WTC11 (cell line): ENCODE measurements around the gene DCAF11. TPM values are rescaled to one million over a fixed set of nuclear protein-coding genes. Genes with fewer than 3 reads are reported as not detected.

Source experiments
- ATAC-seq: fragments of 200-7000 bp; cut with Tn5 transposase; 2 replicates; pipeline ENCODE4 v1.10.0; 2021; ENCODE audit warnings: mild to moderate bottlenecking, moderate library complexity
- CTCF ChIA-PET: fragments of 300-600 bp; sonication (Branson Sonifier 250); formaldehyde crosslinking; loops from one replicate; lab custom pipeline; 2021; ENCODE audit warnings: antibody characterized with exemption; lab: Charles Lee
- POLR2A ChIA-PET: fragments of 350-600 bp; sonication (Branson Sonifier 250); formaldehyde crosslinking; loops from one replicate; lab custom pipeline; 2021; ENCODE audit warnings: antibody characterized with exemption; lab: Charles Lee
- DNase-seq: peaks from one replicate; pipeline ENCODE4 v3.0.0; 2021; ENCODE audit warnings: low spot score
- H3K27ac Mint-ChIP-seq: 2 replicates; pipeline ENCODE4 v1.8.0; 2021; ENCODE audit warnings: mixed read lengths
- H3K27me3 Mint-ChIP-seq: 2 replicates; pipeline ENCODE4 v1.8.0; 2021; ENCODE audit warnings: low read depth, mild to moderate bottlenecking, moderate library complexity, mixed read lengths
- H3K36me3 Mint-ChIP-seq: 2 replicates; pipeline ENCODE4 v1.8.0; 2021; ENCODE audit warnings: mixed read lengths
- H3K4me1 Mint-ChIP-seq: 2 replicates; pipeline ENCODE4 v1.8.0; 2022; ENCODE audit warnings: mixed read lengths
- H3K4me3 Mint-ChIP-seq: 2 replicates; pipeline ENCODE4 v1.8.0; 2021; ENCODE audit warnings: mild to moderate bottlenecking, moderate library complexity, mixed read lengths
- H3K9me3 Mint-ChIP-seq: 2 replicates; pipeline ENCODE4 v1.8.0; 2021; ENCODE audit warnings: mixed read lengths
- ATF1 ChIP-seq: sonication (generic); formaldehyde crosslinking; IDR thresholded peaks from 2 replicates; pipeline ENCODE4 v1.8.1; 2023; ENCODE audit warnings: mild to moderate bottlenecking, moderate library complexity, missing genetic modification reagents
- CREM ChIP-seq: sonication (generic); formaldehyde crosslinking; IDR thresholded peaks from 2 replicates; pipeline ENCODE4 v1.8.1; 2022; ENCODE audit warnings: mild to moderate bottlenecking, missing genetic modification reagents, moderate library complexity
- JUN ChIP-seq: sonication (generic); formaldehyde crosslinking; IDR thresholded peaks from 2 replicates; pipeline ENCODE4 v1.8.0; 2023; ENCODE audit warnings: mild to moderate bottlenecking, missing genetic modification reagents
- KAT7 ChIP-seq: sonication (generic); formaldehyde crosslinking; IDR thresholded peaks from 2 replicates; pipeline ENCODE4 v1.8.1; 2023; ENCODE audit warnings: missing genetic modification reagents, mild to moderate bottlenecking, borderline replicate concordance
- MXD4 ChIP-seq: fragments of 250-450 bp; sonication (Bioruptor Pico); IDR thresholded peaks from 2 replicates; pipeline ENCODE4 v1.8.0; 2021; ENCODE audit warnings: mild to moderate bottlenecking, moderate library complexity, borderline replicate concordance
- NR1H2 ChIP-seq: sonication (generic); formaldehyde crosslinking; IDR thresholded peaks from 2 replicates; pipeline ENCODE4 v1.9.0; 2021; ENCODE audit warnings: mild to moderate bottlenecking, moderate library complexity, missing genetic modification reagents
- TEAD4 ChIP-seq: sonication (generic); formaldehyde crosslinking; IDR thresholded peaks from 2 replicates; pipeline ENCODE4 v1.8.0; 2022; ENCODE audit warnings: mild to moderate bottlenecking, missing genetic modification reagents
- ZNF416 ChIP-seq: fragments of 250-450 bp; sonication (Bioruptor Pico); IDR thresholded peaks from 2 replicates; pipeline ENCODE4 v1.9.0; 2021; ENCODE audit warnings: mild to moderate bottlenecking, inconsistent platforms
- ZNF671 ChIP-seq: fragments of 250-450 bp; sonication (Bioruptor Pico); IDR thresholded peaks from 2 replicates; pipeline ENCODE4 v1.8.0; 2021; ENCODE audit warnings: mild to moderate bottlenecking
- total RNA-seq: library from RNA; stranded (reverse); gene quantifications from 3 replicates; pipeline ENCODE4 v1.2.3, GENCODE V29; 2021
- TF ChIP-seq, protein P1 (sequence below): fragments of 250-450 bp; sonication (Bioruptor Pico); IDR thresholded peaks from 2 replicates; pipeline ENCODE4 v1.9.0; 2021; ENCODE audit warnings: moderate library complexity, mild to moderate bottlenecking, inconsistent platforms, borderline replicate concordance
- TF ChIP-seq, protein P2 (sequence below): sonication (generic); formaldehyde crosslinking; IDR thresholded peaks from 2 replicates; pipeline ENCODE4 v1.8.0; 2023; ENCODE audit warnings: missing genetic modification reagents, mild to moderate bottlenecking, borderline replicate concordance
- TF ChIP-seq, protein P3 (sequence below): sonication (generic); formaldehyde crosslinking; IDR thresholded peaks from 2 replicates; pipeline ENCODE4 v1.8.0; 2023; ENCODE audit warnings: mild to moderate bottlenecking, missing genetic modification reagents
- TF ChIP-seq, protein P4 (sequence below): sonication (generic); formaldehyde crosslinking; IDR thresholded peaks from 2 replicates; pipeline ENCODE4 v1.8.1; 2023; ENCODE audit warnings: mild to moderate bottlenecking, missing genetic modification reagents, moderate library complexity

Gene DCAF11
- total RNA-seq, 1 experiment from 2014 or later: 73.6 TPM

DNA sequence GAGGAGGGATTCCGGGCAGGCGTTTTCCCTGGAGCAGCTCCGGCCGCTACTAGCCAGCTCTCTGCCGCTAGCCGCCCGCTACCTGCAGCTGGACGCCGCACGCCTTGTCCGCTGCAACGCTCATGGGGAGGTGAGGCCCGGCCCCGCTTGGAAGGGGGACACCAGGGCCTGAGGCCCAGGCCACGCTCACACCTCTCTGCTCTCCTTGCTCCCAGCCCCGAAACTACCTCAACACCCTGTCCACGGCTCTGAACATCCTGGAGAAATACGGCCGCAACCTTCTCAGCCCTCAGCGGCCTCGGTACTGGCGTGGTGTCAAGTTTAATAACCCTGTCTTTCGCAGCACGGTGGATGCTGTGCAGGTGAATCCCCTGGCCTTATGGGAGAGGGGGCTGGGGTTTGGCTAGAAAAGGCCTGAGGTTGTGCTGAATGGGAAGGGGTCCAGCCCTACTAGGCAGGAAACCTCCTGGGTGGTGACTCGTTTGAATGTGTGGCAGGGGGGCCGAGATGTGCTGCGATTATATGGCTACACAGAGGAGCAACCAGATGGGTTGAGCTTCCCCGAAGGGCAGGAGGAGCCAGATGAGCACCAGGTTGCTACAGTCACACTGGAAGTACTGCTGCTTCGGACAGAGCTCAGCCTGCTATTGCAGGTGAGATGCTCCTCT is 33.3 kb downstream of the DCAF11 start:
- ChIA-PET CTCF (interaction anchor here (0.9 to 4.1 kb wide), 8 partner anchors 12 to 152 kb away, joined by 3 to 55 read pairs (median 10); partner anchors contain the start of genes DCAF11, DHRS1, IPO4 and IRF9), POLR2A (interaction anchor here (0.6 to 3.3 kb wide), 8 partner anchors 10 to 115 kb away, joined by 3 to 24 read pairs (median 8); partner anchors contain the start of genes CHMP4A, DCAF11, IRF9 and NRL)
- no peak for ATAC-seq
- no peak overlapping the region; the same call in 1 of the 2 replicates for H3K27ac Mint-ChIP-seq
- peak overlapping the region; percentile 99 for H3K4me3 Mint-ChIP-seq
- 0 out of 2 replicates have a peak, but pooled peaks have one; percentile 6 for TF ChIP-seq JUN
- TF ChIP-seq CREM (CRISPR knock-in tag): no peak
- TF ChIP-seq, protein P1, sequence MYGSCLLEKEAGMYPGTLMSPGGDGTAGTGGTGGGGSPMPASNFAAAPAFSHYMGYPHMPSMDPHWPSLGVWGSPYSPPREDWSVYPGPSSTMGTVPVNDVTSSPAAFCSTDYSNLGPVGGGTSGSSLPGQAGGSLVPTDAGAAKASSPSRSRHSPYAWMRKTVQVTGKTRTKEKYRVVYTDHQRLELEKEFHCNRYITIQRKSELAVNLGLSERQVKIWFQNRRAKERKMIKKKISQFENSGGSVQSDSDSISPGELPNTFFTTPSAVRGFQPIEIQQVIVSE (CRISPR knock-in tag): no peak
- TF ChIP-seq, protein P2, sequence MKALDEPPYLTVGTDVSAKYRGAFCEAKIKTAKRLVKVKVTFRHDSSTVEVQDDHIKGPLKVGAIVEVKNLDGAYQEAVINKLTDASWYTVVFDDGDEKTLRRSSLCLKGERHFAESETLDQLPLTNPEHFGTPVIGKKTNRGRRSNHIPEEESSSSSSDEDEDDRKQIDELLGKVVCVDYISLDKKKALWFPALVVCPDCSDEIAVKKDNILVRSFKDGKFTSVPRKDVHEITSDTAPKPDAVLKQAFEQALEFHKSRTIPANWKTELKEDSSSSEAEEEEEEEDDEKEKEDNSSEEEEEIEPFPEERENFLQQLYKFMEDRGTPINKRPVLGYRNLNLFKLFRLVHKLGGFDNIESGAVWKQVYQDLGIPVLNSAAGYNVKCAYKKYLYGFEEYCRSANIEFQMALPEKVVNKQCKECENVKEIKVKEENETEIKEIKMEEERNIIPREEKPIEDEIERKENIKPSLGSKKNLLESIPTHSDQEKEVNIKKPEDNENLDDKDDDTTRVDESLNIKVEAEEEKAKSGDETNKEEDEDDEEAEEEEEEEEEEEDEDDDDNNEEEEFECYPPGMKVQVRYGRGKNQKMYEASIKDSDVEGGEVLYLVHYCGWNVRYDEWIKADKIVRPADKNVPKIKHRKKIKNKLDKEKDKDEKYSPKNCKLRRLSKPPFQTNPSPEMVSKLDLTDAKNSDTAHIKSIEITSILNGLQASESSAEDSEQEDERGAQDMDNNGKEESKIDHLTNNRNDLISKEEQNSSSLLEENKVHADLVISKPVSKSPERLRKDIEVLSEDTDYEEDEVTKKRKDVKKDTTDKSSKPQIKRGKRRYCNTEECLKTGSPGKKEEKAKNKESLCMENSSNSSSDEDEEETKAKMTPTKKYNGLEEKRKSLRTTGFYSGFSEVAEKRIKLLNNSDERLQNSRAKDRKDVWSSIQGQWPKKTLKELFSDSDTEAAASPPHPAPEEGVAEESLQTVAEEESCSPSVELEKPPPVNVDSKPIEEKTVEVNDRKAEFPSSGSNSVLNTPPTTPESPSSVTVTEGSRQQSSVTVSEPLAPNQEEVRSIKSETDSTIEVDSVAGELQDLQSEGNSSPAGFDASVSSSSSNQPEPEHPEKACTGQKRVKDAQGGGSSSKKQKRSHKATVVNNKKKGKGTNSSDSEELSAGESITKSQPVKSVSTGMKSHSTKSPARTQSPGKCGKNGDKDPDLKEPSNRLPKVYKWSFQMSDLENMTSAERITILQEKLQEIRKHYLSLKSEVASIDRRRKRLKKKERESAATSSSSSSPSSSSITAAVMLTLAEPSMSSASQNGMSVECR: 0 out of 2 replicates have a peak, but pooled peaks have one; percentile 14
- no peaks in the 10 kb centered on the region for H3K27me3 Mint-ChIP-seq
- peaks cover 21% of the 10 kb centered on the region for H3K4me1 Mint-ChIP-seq
- DNase-seq: peak; percentile 28
- H3K9me3 Mint-ChIP-seq: no peaks in the 10 kb centered on the region
- peaks cover 48% of the 10 kb centered on the region for H3K36me3 Mint-ChIP-seq

DNA sequence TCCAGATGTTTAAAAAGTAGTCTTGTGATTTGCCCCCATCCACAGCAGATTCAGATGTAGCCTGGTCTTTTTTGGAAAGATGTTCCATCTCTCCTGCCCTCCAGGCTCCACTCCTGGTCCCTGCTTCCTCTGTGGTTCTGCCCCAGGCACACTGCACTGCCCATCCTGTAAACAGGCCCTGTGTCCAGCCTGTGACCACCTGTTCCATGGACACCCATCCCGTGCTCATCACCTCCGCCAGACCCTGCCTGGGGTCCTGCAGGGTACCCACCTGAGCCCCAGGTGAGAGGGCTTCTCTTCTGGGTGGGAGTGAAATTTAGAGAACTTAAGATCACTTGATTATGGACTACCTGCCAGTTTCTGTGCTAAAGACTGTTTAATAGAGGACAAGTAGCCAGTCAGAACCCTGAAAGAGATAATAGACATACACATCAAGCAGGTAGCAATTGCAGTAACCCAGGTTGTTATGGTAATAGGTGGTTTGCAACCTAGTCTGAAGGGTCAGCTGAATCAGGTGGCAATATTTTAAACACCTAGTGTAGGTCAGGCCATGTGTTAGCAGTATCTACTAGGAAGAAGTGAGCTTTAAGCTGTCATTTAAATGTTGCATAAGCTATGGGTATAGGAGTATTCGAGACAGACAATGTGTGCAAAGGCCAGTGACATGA is 34.9 kb downstream of the DCAF11 start:
- no peak for TF ChIP-seq MXD4
- TF ChIP-seq KAT7 (CRISPR knock-in tag): no peak
- TF ChIP-seq, protein P3, sequence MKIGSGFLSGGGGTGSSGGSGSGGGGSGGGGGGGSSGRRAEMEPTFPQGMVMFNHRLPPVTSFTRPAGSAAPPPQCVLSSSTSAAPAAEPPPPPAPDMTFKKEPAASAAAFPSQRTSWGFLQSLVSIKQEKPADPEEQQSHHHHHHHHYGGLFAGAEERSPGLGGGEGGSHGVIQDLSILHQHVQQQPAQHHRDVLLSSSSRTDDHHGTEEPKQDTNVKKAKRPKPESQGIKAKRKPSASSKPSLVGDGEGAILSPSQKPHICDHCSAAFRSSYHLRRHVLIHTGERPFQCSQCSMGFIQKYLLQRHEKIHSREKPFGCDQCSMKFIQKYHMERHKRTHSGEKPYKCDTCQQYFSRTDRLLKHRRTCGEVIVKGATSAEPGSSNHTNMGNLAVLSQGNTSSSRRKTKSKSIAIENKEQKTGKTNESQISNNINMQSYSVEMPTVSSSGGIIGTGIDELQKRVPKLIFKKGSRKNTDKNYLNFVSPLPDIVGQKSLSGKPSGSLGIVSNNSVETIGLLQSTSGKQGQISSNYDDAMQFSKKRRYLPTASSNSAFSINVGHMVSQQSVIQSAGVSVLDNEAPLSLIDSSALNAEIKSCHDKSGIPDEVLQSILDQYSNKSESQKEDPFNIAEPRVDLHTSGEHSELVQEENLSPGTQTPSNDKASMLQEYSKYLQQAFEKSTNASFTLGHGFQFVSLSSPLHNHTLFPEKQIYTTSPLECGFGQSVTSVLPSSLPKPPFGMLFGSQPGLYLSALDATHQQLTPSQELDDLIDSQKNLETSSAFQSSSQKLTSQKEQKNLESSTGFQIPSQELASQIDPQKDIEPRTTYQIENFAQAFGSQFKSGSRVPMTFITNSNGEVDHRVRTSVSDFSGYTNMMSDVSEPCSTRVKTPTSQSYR (CRISPR knock-in tag): no peak
- no peak for TF ChIP-seq ZNF671 (CRISPR knock-in tag)
- TF ChIP-seq ZNF416 (CRISPR knock-in tag): no peak
- TF ChIP-seq NR1H2 (CRISPR knock-in tag): no peak
- TF ChIP-seq, protein P4, sequence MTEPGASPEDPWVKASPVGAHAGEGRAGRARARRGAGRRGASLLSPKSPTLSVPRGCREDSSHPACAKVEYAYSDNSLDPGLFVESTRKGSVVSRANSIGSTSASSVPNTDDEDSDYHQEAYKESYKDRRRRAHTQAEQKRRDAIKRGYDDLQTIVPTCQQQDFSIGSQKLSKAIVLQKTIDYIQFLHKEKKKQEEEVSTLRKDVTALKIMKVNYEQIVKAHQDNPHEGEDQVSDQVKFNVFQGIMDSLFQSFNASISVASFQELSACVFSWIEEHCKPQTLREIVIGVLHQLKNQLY (CRISPR knock-in tag): no peak
- TF ChIP-seq TEAD4 (CRISPR knock-in tag): no peak
- no peak for TF ChIP-seq ATF1
- H3K27me3 Mint-ChIP-seq: no peaks in the 10 kb centered on the region

More for the DNA sequence above, 34.9 kb downstream of the DCAF11 start:
- Mint-ChIP-seq H3K27ac (no peak overlapping the region), H3K9me3 (no peaks in the 10 kb centered on the region), H3K4me1 (peaks cover 21% of the 10 kb centered on the region), H3K4me3 (peak overlapping the region; percentile 99), H3K36me3 (peaks cover 40% of the 10 kb centered on the region)
- POLR2A ChIA-PET: interaction anchor here (1.7 kb wide), 1 partner anchor 11 kb away, joined by 4 read pairs; the partner anchor contains the start of gene IRF9
- ATAC-seq: no peak
- no peak for DNase-seq
- CTCF ChIA-PET: interaction anchor here (3.4 to 4.1 kb wide), 3 partner anchors 11 to 41 kb away, joined by 19 to 55 read pairs (median 20); partner anchors contain the start of gene IRF9
